HG03064 (cell line): ENCODE measurements around the gene PIN1.

Source experiments
- ATAC-seq: cut with Tn5 transposase; IDR thresholded peaks from one replicate; pipeline ENCODE4 v1.9.1; 2021; ENCODE audit warnings: low read depth; ENCODE audit not compliant: unreplicated experiment

The PIN1 gene

GRCh38 chr19:9878511-9879196, 43.5 kb downstream of the PIN1 start:
- ATAC-seq = no peak

- no peak for ATAC-seq
Observed at GRCh38 chr19:9881720-9882119, 46.6 kb downstream of the PIN1 start.

- ATAC-seq = no peak
Observed at GRCh38 chr19:9883231-9883758, 48.2 kb downstream of the PIN1 start.

GRCh38 chr19:9883764-9884163, 48.6 kb downstream of the PIN1 start:
- ATAC-seq = no peak

GRCh38 chr19:9885077-9885552, 50.0 kb downstream of the PIN1 start:
- no peak for ATAC-seq

- no peak for ATAC-seq
Observed at GRCh38 chr19:9891609-9892373, 56.7 kb downstream of the PIN1 start.
